CD8-positive, alpha-beta memory T cell (primary cell): ENCODE measurements around the gene GASK1A. TPM values are rescaled to one million over a fixed set of nuclear protein-coding genes. Genes with fewer than 3 reads are reported as not detected.
A peak's percentile ranks its signal among the peaks of the same experiment; 100 is the strongest.
"Not testable (repeated sequence)": the region's sequence is repeated elsewhere in the genome, so short reads cannot be mapped to it uniquely, and the experiment has no call there.

Source experiments
- CTCF ChIA-PET: fragments of 350-600 bp; sonication (Branson Sonifier 250); formaldehyde crosslinking; loops from one replicate; lab custom pipeline; 2021; ENCODE audit warnings: antibody characterized with exemption; lab: Charles Lee
- POLR2A ChIA-PET: fragments of 350-600 bp; sonication (Branson Sonifier 250); formaldehyde crosslinking; loops from one replicate; lab custom pipeline; 2021; ENCODE audit warnings: antibody characterized with exemption; lab: Charles Lee
- DNase-seq, 5 donors: peaks; one replicate each; pipeline versions ENCODE4 v3.0.0 to v3.0.0-alpha.2; 2020 to 2022; ENCODE audit warnings: mixed read lengths in 1 of 5
- H3K27ac ChIP-seq: one replicate; pipeline ENCODE4 v1.7.0; 2013; ENCODE audit warnings: low read depth, mild to moderate bottlenecking, low read length, moderate library complexity
- H3K27me3 ChIP-seq: 2 replicates; pipeline ENCODE4 v1.7.0; 2013; ENCODE audit warnings: low read length, mild to moderate bottlenecking; ENCODE audit not compliant: insufficient read depth, poor library complexity, severe bottlenecking
- H3K36me3 ChIP-seq: 2 replicates; pipeline ENCODE4 v1.7.0; 2013; ENCODE audit warnings: mild to moderate bottlenecking, low read length, moderate library complexity; ENCODE audit not compliant: insufficient read depth
- H3K4me1 ChIP-seq: 2 replicates; pipeline ENCODE4 v1.7.0; 2013; ENCODE audit warnings: mild to moderate bottlenecking, low read length, moderate library complexity; ENCODE audit not compliant: insufficient read depth
- H3K4me3 ChIP-seq: 2 replicates; pipeline ENCODE4 v1.7.0; 2013; ENCODE audit warnings: mild to moderate bottlenecking, low read length
- H3K9me3 ChIP-seq: 2 replicates; pipeline ENCODE4 v1.7.0; 2013; ENCODE audit warnings: mild to moderate bottlenecking, low read length
- H3K27ac Mint-ChIP-seq, 8 donors: one replicate each; pipeline ENCODE4 v1.8.0; 2020 to 2021; ENCODE audit warnings: mixed read lengths in 8 of 8, mild to moderate bottlenecking in 6 of 8, inconsistent platforms in 3 of 8, moderate library complexity in 3 of 8
- H3K27me3 Mint-ChIP-seq, 2 donors: one replicate each; pipeline ENCODE4 v1.8.0; 2020 to 2021; ENCODE audit warnings: mixed read lengths in 2 of 2, mild to moderate bottlenecking in 1 of 2, moderate library complexity in 1 of 2
- H3K36me3 Mint-ChIP-seq, 3 donors: one replicate each; pipeline ENCODE4 v1.8.0; 2020 to 2021; ENCODE audit warnings: mixed read lengths in 3 of 3, inconsistent platforms in 1 of 3, mild to moderate bottlenecking in 1 of 3
- H3K4me1 Mint-ChIP-seq, 3 donors: one replicate each; pipeline ENCODE4 v1.8.0; 2020 to 2021; ENCODE audit warnings: mixed read lengths in 3 of 3, inconsistent platforms in 1 of 3, mild to moderate bottlenecking in 1 of 3
- H3K4me3 Mint-ChIP-seq, 7 donors: one replicate each; pipeline ENCODE4 v1.8.0; 2020 to 2021; ENCODE audit warnings: mixed read lengths in 7 of 7, mild to moderate bottlenecking in 6 of 7, moderate library complexity in 4 of 7, inconsistent platforms in 2 of 7
- H3K9me3 Mint-ChIP-seq, 5 donors: one replicate each; pipeline ENCODE4 v1.8.0; 2020 to 2022; ENCODE audit warnings: mixed read lengths in 5 of 5, mild to moderate bottlenecking in 3 of 5, moderate library complexity in 2 of 5, inconsistent platforms in 1 of 5
- polyA plus RNA-seq: library from polyadenylated mRNA; unstranded; fragments of 300-500 nt; fragmentation: Illumina TruSeq; gene quantifications from one replicate; pipeline ENCODE4 v1.2.3, GENCODE V29; 2021
- total RNA-seq, 2 experiments: library from RNA; stranded (reverse); gene quantifications; one replicate each; pipeline ENCODE4 v1.2.3, GENCODE V29; 2021

Gene GASK1A
- total and polyA plus RNA-seq, 3 experiments from 2014 or later = not detected

GRCh38 chr3:43061101-43061895 lies 82.2 kb downstream of the GASK1A start:
- H3K4me1 Mint-ChIP-seq = peaks cover 9 to 15% (median 11%) of the 10 kb centered on the region in 3 donors

GRCh38 chr3:43062040-43062563 lies 83.0 kb downstream of the GASK1A start:
- Histone ChIP-seq H3K4me1 (peaks cover 11% of the 10 kb centered on the region), H3K4me3 (no peak overlapping the region), H3K27ac (no peak overlapping the region), H3K9me3 (no peaks in the 10 kb centered on the region), H3K27me3 (no peaks in the 10 kb centered on the region), H3K36me3 (no peaks in the 10 kb centered on the region)
- H3K27me3 Mint-ChIP-seq = peaks cover 5 to 7% of the 10 kb centered on the region in 2 donors
- H3K27ac Mint-ChIP-seq = no peak overlapping the region
- no peaks in the 10 kb centered on the region for H3K9me3 Mint-ChIP-seq
- POLR2A ChIA-PET = no interaction called here
- no peak for DNase-seq
- H3K36me3 Mint-ChIP-seq = peaks cover 0 to 2% (median 0%) of the 10 kb centered on the region in 3 donors
- CTCF ChIA-PET = no interaction called here
- H3K4me3 Mint-ChIP-seq = no peak overlapping the region
- H3K4me1 Mint-ChIP-seq = peaks cover 9 to 15% (median 11%) of the 10 kb centered on the region in 3 donors

More at GRCh38 chr3:43061101-43061895, 82.2 kb downstream of the GASK1A start:
- Mint-ChIP-seq H3K27me3 (peaks cover 5 to 7% of the 10 kb centered on the region in 2 donors), H3K9me3 (no peaks in the 10 kb centered on the region), H3K4me3 (no peak overlapping the region), H3K27ac (no peak overlapping the region), H3K36me3 (peaks cover 0 to 2% (median 0%) of the 10 kb centered on the region in 3 donors)
- ChIA-PET POLR2A (no interaction called here), CTCF (no interaction called here)
- Histone ChIP-seq H3K36me3 (no peaks in the 10 kb centered on the region), H3K4me1 (peaks cover 11% of the 10 kb centered on the region), H3K4me3 (no peak overlapping the region), H3K9me3 (no peaks in the 10 kb centered on the region), H3K27ac (no peak overlapping the region), H3K27me3 (no peaks in the 10 kb centered on the region)
- DNase-seq = no peak

- DNase-seq = no peak
These were observed 83.5 kb downstream of the GASK1A start for GRCh38 chr3:43062564-43063040.

GRCh38 chr3:43063114-43063513 lies 84.0 kb downstream of the GASK1A start:
- Histone ChIP-seq H3K4me3 (no peak overlapping the region), H3K36me3 (no peaks in the 10 kb centered on the region), H3K27ac (no peak overlapping the region), H3K4me1 (peaks cover 11% of the 10 kb centered on the region), H3K27me3 (no peaks in the 10 kb centered on the region), H3K9me3 (no peaks in the 10 kb centered on the region)
- Mint-ChIP-seq H3K4me1 (peaks cover 9 to 15% (median 11%) of the 10 kb centered on the region in 3 donors), H3K27me3 (peaks cover 5 to 7% of the 10 kb centered on the region in 2 donors), H3K27ac (no peak overlapping the region), H3K36me3 (peaks cover 0 to 2% (median 0%) of the 10 kb centered on the region in 3 donors), H3K9me3 (no peaks in the 10 kb centered on the region), H3K4me3 (no peak overlapping the region)
- DNase-seq = no peak
- ChIA-PET CTCF (no interaction called here), POLR2A (no interaction called here)

More at GRCh38 chr3:43062564-43063040, 83.5 kb downstream of the GASK1A start:
- H3K27me3 Mint-ChIP-seq = peaks cover 5 to 7% of the 10 kb centered on the region in 2 donors
- H3K4me1 ChIP-seq = peaks cover 11% of the 10 kb centered on the region
- no peak overlapping the region for H3K27ac ChIP-seq
- no peaks in the 10 kb centered on the region for H3K9me3 ChIP-seq
- H3K4me1 Mint-ChIP-seq = peaks cover 9 to 15% (median 11%) of the 10 kb centered on the region in 3 donors
- H3K9me3 Mint-ChIP-seq = no peaks in the 10 kb centered on the region
- H3K4me3 ChIP-seq = no peak overlapping the region
- CTCF ChIA-PET = no interaction called here
- H3K36me3 ChIP-seq = no peaks in the 10 kb centered on the region
- POLR2A ChIA-PET = no interaction called here
- H3K4me3 Mint-ChIP-seq = no peak overlapping the region
- no peaks in the 10 kb centered on the region for H3K27me3 ChIP-seq
- H3K27ac Mint-ChIP-seq = no peak overlapping the region
- peaks cover 0 to 2% (median 0%) of the 10 kb centered on the region in 3 donors for H3K36me3 Mint-ChIP-seq

GRCh38 chr3:43070670-43071069 lies 91.6 kb downstream of the GASK1A start:
- not testable (repeated sequence) for H3K9me3 Mint-ChIP-seq, H3K4me3 ChIP-seq, H3K4me1 Mint-ChIP-seq

GRCh38 chr3:43071313-43071893 lies 92.3 kb downstream of the GASK1A start:
- Mint-ChIP-seq H3K27ac (peak overlapping the region in 1 of 8 donors; percentile 40), H3K9me3 (no peaks in the 10 kb centered on the region), H3K36me3 (no peaks in the 10 kb centered on the region), H3K27me3 (peaks cover 0 to 1% of the 10 kb centered on the region in 2 donors), H3K4me1 (no peaks in the 10 kb centered on the region), H3K4me3 (no peak overlapping the region)
- H3K9me3 ChIP-seq = no peaks in the 10 kb centered on the region
- CTCF ChIA-PET = interaction anchor here (0.6 to 1.8 kb wide), 3 partner anchors 14 to 464 kb away, joined by 5 to 15 read pairs (median 5); no protein-coding TSS in a partner anchor
- no peaks in the 10 kb centered on the region for H3K27me3 ChIP-seq
- POLR2A ChIA-PET = interaction anchor here (0.6 kb wide), 1 partner anchor 217 kb away, joined by 4 read pairs; no protein-coding TSS in a partner anchor
- no peaks in the 10 kb centered on the region for H3K36me3 ChIP-seq
- DNase-seq = peak in 3 of 5 donors; percentile 7 to 30 (median 22)
- no peak overlapping the region for H3K4me3 ChIP-seq
- no peak overlapping the region for H3K27ac ChIP-seq
- H3K4me1 ChIP-seq = no peaks in the 10 kb centered on the region

More at GRCh38 chr3:43070670-43071069, 91.6 kb downstream of the GASK1A start:
- H3K27ac Mint-ChIP-seq, POLR2A ChIA-PET, DNase-seq, H3K27ac ChIP-seq, H3K27me3 Mint-ChIP-seq, H3K27me3 ChIP-seq, H3K4me1 ChIP-seq, H3K4me3 Mint-ChIP-seq, H3K36me3 Mint-ChIP-seq, H3K36me3 ChIP-seq, H3K9me3 ChIP-seq: not testable (repeated sequence)
- CTCF ChIA-PET = interaction anchor here (1.4 to 1.8 kb wide), 2 partner anchors 15 to 109 kb away, joined by 5 to 15 read pairs; no protein-coding TSS in a partner anchor

- DNase-seq = no peak
These were observed 93.2 kb downstream of the GASK1A start for GRCh38 chr3:43072361-43072760.

More at GRCh38 chr3:43072361-43072760, 93.2 kb downstream of the GASK1A start:
- Mint-ChIP-seq H3K27me3 (peaks cover 0 to 1% of the 10 kb centered on the region in 2 donors), H3K27ac (no peak overlapping the region), H3K4me3 (no peak overlapping the region), H3K9me3 (no peaks in the 10 kb centered on the region), H3K4me1 (no peaks in the 10 kb centered on the region), H3K36me3 (peaks cover 0 to 4% (median 2%) of the 10 kb centered on the region in 3 donors)
- Histone ChIP-seq H3K4me3 (no peak overlapping the region), H3K36me3 (no peaks in the 10 kb centered on the region), H3K27ac (no peak overlapping the region), H3K4me1 (no peaks in the 10 kb centered on the region), H3K27me3 (no peaks in the 10 kb centered on the region), H3K9me3 (no peaks in the 10 kb centered on the region)
- ChIA-PET CTCF (no interaction called here), POLR2A (no interaction called here)
